Neutrophil (primary cell): ENCODE measurements around the gene ANXA2.

Experiments used
- H3K27ac ChIP-seq: fragments of 200-600 bp; sonication (generic); 2 replicates; pipeline ENCODE4 v1.5.1; 2016; ENCODE audit warnings: mild to moderate bottlenecking, moderate library complexity
- H3K27me3 ChIP-seq: fragments of 200-600 bp; sonication (generic); 2 replicates; pipeline ENCODE4 v1.6.0; 2016; ENCODE audit warnings: mild to moderate bottlenecking
- H3K36me3 ChIP-seq: fragments of 200-600 bp; sonication (generic); 2 replicates; pipeline ENCODE4 v1.5.1; 2017
- H3K4me1 ChIP-seq, 2 experiments: fragments of 200-600 bp in 1 of 2; sonication (generic) in 1 of 2; 1 replicate in 1 of 2; 2 replicates in 1 of 2; pipeline versions ENCODE4 v1.5.1 to v1.6.1; 2013 to 2016; ENCODE audit warnings: low read depth in 1 of 2, low read length in 1 of 2, mild to moderate bottlenecking in 1 of 2, moderate library complexity in 1 of 2; ENCODE audit not compliant: control insufficient read depth in 1 of 2, insufficient read depth in 1 of 2
- H3K4me3 ChIP-seq, 2 experiments: fragments of 200-600 bp in 1 of 2; sonication (generic) in 1 of 2; 1 replicate in 1 of 2; 2 replicates in 1 of 2; pipeline ENCODE4 v1.5.1; 2013 to 2016; ENCODE audit warnings: low read depth in 1 of 2, low read length in 1 of 2, mild to moderate bottlenecking in 1 of 2, moderate library complexity in 1 of 2
- H3K9me3 ChIP-seq: fragments of 200-600 bp; sonication (generic); 2 replicates; pipeline ENCODE4 v1.5.1; 2016
- TF ChIP-seq, protein P1 (sequence below): fragments of 200-600 bp; sonication (generic); IDR thresholded peaks from 2 replicates; pipeline ENCODE4 v1.5.1; 2016; ENCODE audit warnings: antibody characterized with exemption

ANXA2 gene

DNA sequence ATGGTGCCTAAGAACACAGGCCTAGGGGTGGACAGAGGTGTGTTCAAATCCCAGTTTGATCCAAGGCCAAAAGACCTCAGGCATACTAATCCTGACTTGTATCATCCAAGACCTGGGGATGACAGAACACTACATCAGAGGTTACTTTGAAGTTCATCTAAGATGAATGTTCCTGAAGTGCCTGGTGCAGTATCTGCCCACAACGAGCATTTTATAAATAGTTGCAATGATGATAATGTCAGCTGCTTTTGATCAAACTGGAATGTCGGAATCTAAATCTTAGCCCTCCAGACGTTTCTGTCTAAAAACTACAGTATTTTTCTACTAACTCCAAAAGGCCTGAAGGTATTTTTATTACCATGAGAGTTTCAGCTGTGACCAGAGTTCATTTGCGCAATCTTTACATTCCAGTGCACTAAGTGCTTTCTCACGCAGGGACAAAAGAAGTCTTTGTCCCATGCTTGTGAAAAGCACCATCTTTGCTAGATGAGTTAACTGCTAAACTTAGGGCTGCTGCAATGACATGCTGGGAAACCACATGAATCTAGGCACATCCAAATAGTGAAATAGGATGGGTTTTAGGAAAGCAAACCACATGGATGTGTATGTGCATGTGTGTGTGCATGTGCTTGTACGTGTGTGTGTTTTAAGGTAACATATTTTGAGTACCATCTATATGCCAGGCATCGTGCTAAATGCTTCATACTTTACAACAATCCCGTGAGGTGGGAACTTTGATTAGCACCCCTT lies 18.1 kb downstream of the ANXA2 start:
- TF ChIP-seq, protein P1, sequence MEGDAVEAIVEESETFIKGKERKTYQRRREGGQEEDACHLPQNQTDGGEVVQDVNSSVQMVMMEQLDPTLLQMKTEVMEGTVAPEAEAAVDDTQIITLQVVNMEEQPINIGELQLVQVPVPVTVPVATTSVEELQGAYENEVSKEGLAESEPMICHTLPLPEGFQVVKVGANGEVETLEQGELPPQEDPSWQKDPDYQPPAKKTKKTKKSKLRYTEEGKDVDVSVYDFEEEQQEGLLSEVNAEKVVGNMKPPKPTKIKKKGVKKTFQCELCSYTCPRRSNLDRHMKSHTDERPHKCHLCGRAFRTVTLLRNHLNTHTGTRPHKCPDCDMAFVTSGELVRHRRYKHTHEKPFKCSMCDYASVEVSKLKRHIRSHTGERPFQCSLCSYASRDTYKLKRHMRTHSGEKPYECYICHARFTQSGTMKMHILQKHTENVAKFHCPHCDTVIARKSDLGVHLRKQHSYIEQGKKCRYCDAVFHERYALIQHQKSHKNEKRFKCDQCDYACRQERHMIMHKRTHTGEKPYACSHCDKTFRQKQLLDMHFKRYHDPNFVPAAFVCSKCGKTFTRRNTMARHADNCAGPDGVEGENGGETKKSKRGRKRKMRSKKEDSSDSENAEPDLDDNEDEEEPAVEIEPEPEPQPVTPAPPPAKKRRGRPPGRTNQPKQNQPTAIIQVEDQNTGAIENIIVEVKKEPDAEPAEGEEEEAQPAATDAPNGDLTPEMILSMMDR = no peak
- H3K36me3 ChIP-seq = no peaks in the 10 kb centered on the region
- H3K27me3 ChIP-seq = peaks cover 7% of the 10 kb centered on the region
- no peaks in the 10 kb centered on the region for H3K4me1 ChIP-seq
- H3K27ac ChIP-seq = no peak overlapping the region
- H3K9me3 ChIP-seq = no peaks in the 10 kb centered on the region
- no peak overlapping the region for H3K4me3 ChIP-seq

DNA sequence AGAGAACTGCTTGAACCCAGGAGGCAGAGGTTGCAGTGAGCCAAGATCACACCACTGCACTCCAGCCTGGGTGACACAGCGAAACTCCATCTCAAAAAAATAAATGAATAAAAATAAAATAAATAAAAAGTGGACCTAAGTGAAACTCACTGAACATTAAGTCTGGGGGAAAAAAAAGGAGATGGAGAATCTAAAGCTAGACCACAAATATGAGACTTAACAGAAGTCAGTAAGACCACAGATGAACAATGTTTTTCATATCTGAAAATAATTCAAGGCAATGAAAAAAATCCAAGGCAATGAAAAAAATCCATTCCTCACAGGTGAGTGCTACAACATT lies 18.6 kb downstream of the ANXA2 start:
- Histone ChIP-seq H3K4me3 (no peak overlapping the region), H3K36me3 (no peaks in the 10 kb centered on the region), H3K27me3 (peaks cover 7% of the 10 kb centered on the region), H3K9me3 (no peaks in the 10 kb centered on the region), H3K27ac (no peak overlapping the region), H3K4me1 (no peaks in the 10 kb centered on the region)
- TF ChIP-seq, protein P1 = no peak

DNA sequence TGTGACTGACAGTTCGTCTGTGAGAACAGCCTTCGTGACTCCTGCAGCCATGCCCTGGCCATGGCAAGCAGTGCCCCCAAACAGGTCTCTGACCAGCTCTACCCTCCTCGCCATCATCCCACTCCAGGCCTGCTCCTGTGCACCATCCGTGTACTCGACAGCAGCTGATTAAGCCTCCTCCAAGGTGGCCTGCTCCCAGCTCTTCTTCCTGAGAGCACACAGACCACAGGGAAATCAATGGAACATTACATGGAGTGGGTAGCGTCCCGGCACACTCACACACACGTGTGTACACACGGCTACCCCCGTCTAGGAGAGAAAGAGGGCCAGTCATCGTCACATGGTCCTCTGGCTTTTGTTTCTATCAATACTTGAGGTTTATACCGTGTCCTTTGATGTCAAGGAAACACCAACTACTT lies 21.1 kb downstream of the ANXA2 start:
- TF ChIP-seq, protein P1 = no peak
- Histone ChIP-seq H3K4me1 (no peaks in the 10 kb centered on the region), H3K9me3 (no peaks in the 10 kb centered on the region), H3K27me3 (peaks cover 3% of the 10 kb centered on the region), H3K4me3 (no peak overlapping the region), H3K36me3 (no peaks in the 10 kb centered on the region), H3K27ac (no peak overlapping the region)

DNA sequence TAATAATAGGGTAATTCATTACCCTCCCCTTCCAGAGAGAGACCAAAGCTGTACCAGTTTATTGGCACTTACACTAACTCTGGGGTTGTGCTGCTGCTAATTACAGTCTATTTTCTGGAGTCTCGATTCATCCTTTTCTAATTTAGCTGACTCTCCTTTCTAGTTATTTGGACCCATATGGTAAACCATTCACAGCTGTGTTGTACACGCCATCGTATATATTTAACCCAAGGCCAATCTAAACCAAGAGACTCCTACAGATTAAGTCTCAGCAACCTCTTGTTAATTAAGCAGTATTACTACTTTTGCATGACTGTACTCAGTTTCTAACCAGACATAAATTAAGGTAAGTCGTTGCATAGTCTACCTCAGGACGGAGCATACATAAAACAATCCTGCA lies 22.5 kb downstream of the ANXA2 start:
- TF ChIP-seq, protein P1 = no peak
- Histone ChIP-seq H3K27me3 (peaks cover 12% of the 10 kb centered on the region), H3K36me3 (no peaks in the 10 kb centered on the region), H3K9me3 (no peaks in the 10 kb centered on the region), H3K4me3 (no peak overlapping the region), H3K27ac (no peak overlapping the region), H3K4me1 (no peaks in the 10 kb centered on the region)

GRCh38 chr15:60374628-60375081 lies 23.1 kb downstream of the ANXA2 start:
- Histone ChIP-seq H3K9me3 (no peaks in the 10 kb centered on the region), H3K4me3 (no peak overlapping the region), H3K4me1 (no peaks in the 10 kb centered on the region), H3K36me3 (no peaks in the 10 kb centered on the region), H3K27ac (no peak overlapping the region), H3K27me3 (peaks cover 19% of the 10 kb centered on the region)
- TF ChIP-seq, protein P1 = no peak
